GM13977 (cell line): ENCODE data around the gene TULP4.
A peak's percentile ranks its signal among the peaks of the same experiment; 100 is the strongest.
"Not testable (repeated sequence)": the region's sequence is repeated elsewhere in the genome, so short reads cannot be mapped to it uniquely, and the experiment has no call there.

Source experiments
- DNase-seq: peaks from one replicate; pipeline ENCODE4 v3.0.0; 2012; ENCODE audit warnings: low spot score
- CTCF ChIP-seq: IDR thresholded peaks from 2 replicates; pipeline ENCODE4 v1.5.1; 2012; ENCODE audit warnings: mild to moderate bottlenecking, control low read depth; ENCODE audit not compliant: insufficient read depth; ENCODE audit errors: extremely low read depth, missing control alignments
- in situ Hi-C: fragments of 300-500 bp; cut with MboI; formaldehyde crosslinking; loops from one replicate; pipeline ENCODE4 v1.12.0; 2022; ENCODE audit warnings: low sequenced_read_pairs, low pct_unique_long_range_greater_than_20kb, mixed read lengths, inconsistent platforms; ENCODE audit not compliant: unreplicated experiment

Gene TULP4

GRCh38 chr6:158468666-158469065, 156.4 kb downstream of the TULP4 start:
- no peak for TF ChIP-seq CTCF
- DNase-seq, result no peak
- in situ Hi-C loops, result no loop called here

GRCh38 chr6:158470023-158470422, 157.8 kb downstream of the TULP4 start:
- in situ Hi-C loops, DNase-seq: not testable (repeated sequence)

- in situ Hi-C loops, result no loop called here
- DNase-seq, result no peak
Measured at GRCh38 chr6:158471339-158471738, 159.1 kb downstream of the TULP4 start.

GRCh38 chr6:158472447-158472846, 160.2 kb downstream of the TULP4 start:
- TF ChIP-seq CTCF, result no peak
- DNase-seq, result no peak

More at GRCh38 chr6:158471339-158471738, 159.1 kb downstream of the TULP4 start:
- TF ChIP-seq CTCF, result no peak

GRCh38 chr6:158474961-158475343, 162.7 kb downstream of the TULP4 start:
- DNase-seq, result no peak
- TF ChIP-seq CTCF, result no peak
- in situ Hi-C loops, result no loop called here

More at GRCh38 chr6:158472447-158472846, 160.2 kb downstream of the TULP4 start:
- in situ Hi-C loops, result no loop called here

GRCh38 chr6:158475344-158476302, 163.4 kb downstream of the TULP4 start:
- in situ Hi-C loops, result no loop called here
- no peak for TF ChIP-seq CTCF
- DNase-seq, result peak; percentile 86

- DNase-seq, result no peak
- TF ChIP-seq CTCF, result no peak
- in situ Hi-C loops, result no loop called here
Measured at GRCh38 chr6:158476389-158476788, 164.1 kb downstream of the TULP4 start.

GRCh38 chr6:158477722-158478121, 165.5 kb downstream of the TULP4 start:
- DNase-seq, in situ Hi-C loops: not testable (repeated sequence)
